ENCODE measurements around the gene SPOCK2.

Gene SPOCK2

GRCh38 chr10:72024596-72024995 is 63.8 kb downstream of the SPOCK2 start:
- no peak for DNase-seq (ENCODE audit: low spot score)
- ChIA-PET POLR2A (ENCODE audit: low non-redundant PET) (no interaction called here), CTCF (interaction anchor here (0.5 kb wide), 1 partner anchor 143 kb away, joined by 3 read pairs; no protein-coding TSS in a partner anchor)
- peak overlapping the region; percentile 78; the same call in 1 of the 2 replicates for H3K27ac ChIP-seq
- TF ChIP-seq CTCF (conservative IDR thresholded peaks at IDR 0.05; ENCODE audit: low read depth): no peak

- ChIA-PET POLR2A (ENCODE audit: low non-redundant PET) (no interaction called here), CTCF (no interaction called here)
- TF ChIP-seq CTCF (conservative IDR thresholded peaks at IDR 0.05; ENCODE audit: low read depth): no peak
- no peak overlapping the region for H3K27ac ChIP-seq
- DNase-seq (ENCODE audit: low spot score): no peak
Observed at GRCh38 chr10:72022228-72022627, 66.1 kb downstream of the SPOCK2 start.

GRCh38 chr10:72020914-72021809 is 67.2 kb downstream of the SPOCK2 start:
- H3K27ac ChIP-seq: no peak overlapping the region
- ChIA-PET CTCF (interaction anchor here (0.7 to 1.4 kb wide), 2 partner anchors 125 to 1137 kb away, joined by 3 read pairs; no protein-coding TSS in a partner anchor), POLR2A (ENCODE audit: low non-redundant PET) (no interaction called here)
- no peak for TF ChIP-seq CTCF (conservative IDR thresholded peaks at IDR 0.05; ENCODE audit: low read depth)
- no peak for DNase-seq (ENCODE audit: low spot score)

- CTCF ChIA-PET: interaction anchor here (0.7 to 1.4 kb wide), 4 partner anchors 9 to 651 kb away, joined by 3 to 4 read pairs (median 4); no protein-coding TSS in a partner anchor
- DNase-seq (ENCODE audit: low spot score): no peak
- POLR2A ChIA-PET (ENCODE audit: low non-redundant PET): no interaction called here
- no peak for TF ChIP-seq CTCF (conservative IDR thresholded peaks at IDR 0.05; ENCODE audit: low read depth)
- no peak overlapping the region for H3K27ac ChIP-seq
Observed at GRCh38 chr10:72019085-72019876, 69.1 kb downstream of the SPOCK2 start.

- no peak for TF ChIP-seq CTCF (conservative IDR thresholded peaks at IDR 0.05; ENCODE audit: low read depth)
- POLR2A ChIA-PET (ENCODE audit: low non-redundant PET): no interaction called here
- DNase-seq (ENCODE audit: low spot score): no peak
- H3K27ac ChIP-seq: peak overlapping the region; percentile 100
- CTCF ChIA-PET: interaction anchor here (0.5 to 0.8 kb wide), 3 partner anchors 13 to 124 kb away, joined by 3 to 6 read pairs (median 5); no protein-coding TSS in a partner anchor
Observed at GRCh38 chr10:72016608-72017300, 71.6 kb downstream of the SPOCK2 start.

GRCh38 chr10:72015841-72016240 is 72.5 kb downstream of the SPOCK2 start:
- H3K27ac ChIP-seq: peak overlapping the region; percentile 100
- DNase-seq (ENCODE audit: low spot score): no peak
- ChIA-PET CTCF (no interaction called here), POLR2A (ENCODE audit: low non-redundant PET) (no interaction called here)
- TF ChIP-seq CTCF (conservative IDR thresholded peaks at IDR 0.05; ENCODE audit: low read depth): no peak

All from RWPE1 (cell line).